H9 (cell line): Measurements from ENCODE around the gene LONP2. TPM values are rescaled to one million over a fixed set of nuclear protein-coding genes. Genes with fewer than 3 reads are reported as not detected.
A peak's percentile ranks its signal among the peaks of the same experiment; 100 is the strongest.

Source experiments
- DNase-seq: peaks from one replicate; pipeline ENCODE4 v3.0.0-alpha.2; 2017
- H2AFZ ChIP-seq: one replicate; pipeline ENCODE4 v1.6.1; 2013; ENCODE audit warnings: mild to moderate bottlenecking, low read length, control low read depth, moderate library complexity
- H2AK5ac ChIP-seq: 2 replicates; pipeline ENCODE4 v1.6.1; 2013; ENCODE audit warnings: low read length, control low read depth, mixed read lengths; ENCODE audit not compliant: insufficient read length
- H2BK120ac ChIP-seq: one replicate; pipeline ENCODE4 v1.6.1; 2013; ENCODE audit warnings: low read depth, mild to moderate bottlenecking, low read length, control low read depth, inconsistent platforms; ENCODE audit not compliant: poor library complexity, severe bottlenecking
- H2BK12ac ChIP-seq: 2 replicates; pipeline ENCODE4 v1.6.1; 2013; ENCODE audit warnings: low read length, control low read depth, mixed read lengths, low read depth; ENCODE audit not compliant: insufficient read length
- H2BK15ac ChIP-seq: 2 replicates; pipeline ENCODE4 v1.6.1; 2013; ENCODE audit warnings: low read depth, low read length, control low read depth
- H2BK20ac ChIP-seq: one replicate; pipeline ENCODE4 v1.6.1; 2013; ENCODE audit warnings: low read depth, mild to moderate bottlenecking, low read length, control low read depth, inconsistent platforms; ENCODE audit not compliant: poor library complexity, severe bottlenecking
- H2BK5ac ChIP-seq: 2 replicates; pipeline ENCODE4 v1.6.1; 2013; ENCODE audit warnings: low read length, control low read depth, mixed read lengths; ENCODE audit not compliant: insufficient read length
- H3K14ac ChIP-seq: 2 replicates; pipeline ENCODE4 v1.6.1; 2013; ENCODE audit warnings: low read length, control low read depth; ENCODE audit not compliant: insufficient read depth
- H3K18ac ChIP-seq: 2 replicates; pipeline ENCODE4 v1.6.1; 2013; ENCODE audit warnings: low read depth, mild to moderate bottlenecking, mixed read lengths, low read length, control low read depth; ENCODE audit not compliant: insufficient read length
- H3K23ac ChIP-seq: 2 replicates; pipeline ENCODE4 v1.6.1; 2013; ENCODE audit warnings: low read length, control low read depth, mixed read lengths, low read depth; ENCODE audit not compliant: insufficient read length
- H3K23me2 ChIP-seq: 2 replicates; pipeline ENCODE4 v1.6.1; 2013; ENCODE audit warnings: low read depth, mild to moderate bottlenecking, mixed read lengths, low read length, control low read depth; ENCODE audit not compliant: insufficient read length, poor library complexity, severe bottlenecking
- H3K27ac ChIP-seq: 2 replicates; pipeline ENCODE4 v1.5.1; 2013; ENCODE audit warnings: low read length, control low read depth, mixed read lengths, low read depth; ENCODE audit not compliant: insufficient read length
- H3K27me3 ChIP-seq: 2 replicates; pipeline ENCODE4 v1.6.1; 2013; ENCODE audit warnings: low read length, control low read depth, inconsistent platforms; ENCODE audit not compliant: insufficient read depth
- H3K4ac ChIP-seq: 2 replicates; pipeline ENCODE4 v1.6.1; 2013; ENCODE audit warnings: low read depth, mild to moderate bottlenecking, control low read depth, inconsistent platforms, low read length, moderate library complexity
- H3K4me1 ChIP-seq: 2 replicates; pipeline ENCODE4 v1.6.1; 2013; ENCODE audit warnings: low read length, control low read depth, inconsistent platforms; ENCODE audit not compliant: insufficient read depth
- H3K4me2 ChIP-seq: 2 replicates; pipeline ENCODE4 v1.6.1; 2013; ENCODE audit warnings: low read length, control low read depth, mixed read lengths; ENCODE audit not compliant: insufficient read length, insufficient read depth
- H3K56ac ChIP-seq: 2 replicates; pipeline ENCODE4 v1.6.1; 2013; ENCODE audit warnings: low read depth, mild to moderate bottlenecking, mixed read lengths, low read length, control low read depth; ENCODE audit not compliant: insufficient read length
- H3K79me1 ChIP-seq: 2 replicates; pipeline ENCODE4 v1.6.1; 2013; ENCODE audit warnings: low read depth, mild to moderate bottlenecking, moderate library complexity, low read length, control low read depth, inconsistent platforms; ENCODE audit not compliant: insufficient read depth, poor library complexity, severe bottlenecking
- H3K79me2 ChIP-seq: 2 replicates; pipeline ENCODE4 v1.6.1; 2013; ENCODE audit warnings: low read length, control low read depth, inconsistent platforms; ENCODE audit not compliant: insufficient read depth
- H3K9ac ChIP-seq: 2 replicates; pipeline ENCODE4 v1.6.1; 2013; ENCODE audit warnings: low read length, control low read depth, mixed read lengths; ENCODE audit not compliant: insufficient read length; ENCODE audit errors: extremely low read depth
- H3K9me3 ChIP-seq: one replicate; pipeline ENCODE4 v1.6.1; 2013; ENCODE audit warnings: low read depth, low read length, inconsistent platforms; ENCODE audit not compliant: control insufficient read depth
- H3T11ph ChIP-seq: one replicate; pipeline ENCODE4 v1.6.1; 2013; ENCODE audit warnings: mild to moderate bottlenecking, low read length, control low read depth, inconsistent platforms
- H4K20me1 ChIP-seq: one replicate; pipeline ENCODE4 v1.6.1; 2013; ENCODE audit not compliant: control insufficient read depth, insufficient read length, insufficient read depth
- H4K5ac ChIP-seq: 2 replicates; pipeline ENCODE4 v1.6.1; 2013; ENCODE audit warnings: low read depth, mild to moderate bottlenecking, mixed read lengths, low read length, control low read depth; ENCODE audit not compliant: insufficient read length
- H4K8ac ChIP-seq: replicated peaks from 2 replicates; pipeline ENCODE4 v1.6.1; 2013; ENCODE audit warnings: low read length, control low read depth, mixed read lengths, low read depth; ENCODE audit not compliant: insufficient read length
- H4K91ac ChIP-seq: 2 replicates; pipeline ENCODE4 v1.6.1; 2013; ENCODE audit warnings: low read depth, mild to moderate bottlenecking, moderate library complexity, mixed read lengths, low read length, control low read depth; ENCODE audit not compliant: insufficient read length
- H3K27ac Mint-ChIP-seq, 3 experiments: 2 replicates in 2 of 3; 3 replicates in 1 of 3; pipeline ENCODE4 v1.8.0; 2020 to 2021; ENCODE audit warnings: mixed read lengths in 3 of 3, mild to moderate bottlenecking in 1 of 3, moderate library complexity in 1 of 3
- H3K27me3 Mint-ChIP-seq: 2 replicates; pipeline ENCODE4 v1.8.0; 2021; ENCODE audit warnings: low read depth, mild to moderate bottlenecking, moderate library complexity, mixed read lengths
- H3K36me3 Mint-ChIP-seq, 3 experiments: 2 replicates in 2 of 3; 3 replicates in 1 of 3; pipeline ENCODE4 v1.8.0; 2020 to 2021; ENCODE audit warnings: low read depth in 3 of 3, mixed read lengths in 3 of 3; ENCODE audit not compliant: insufficient read depth in 1 of 3
- H3K4me1 Mint-ChIP-seq, 2 experiments: 2 replicates each; pipeline ENCODE4 v1.8.0; 2020; ENCODE audit warnings: mixed read lengths in 2 of 2
- H3K4me3 Mint-ChIP-seq, 2 experiments: 2 replicates in 1 of 2; 3 replicates in 1 of 2; pipeline ENCODE4 v1.8.0; 2020 to 2021; ENCODE audit warnings: mild to moderate bottlenecking in 2 of 2, mixed read lengths in 2 of 2, moderate library complexity in 1 of 2
- H3K9me3 Mint-ChIP-seq, 2 experiments: 2 replicates in 1 of 2; 3 replicates in 1 of 2; pipeline ENCODE4 v1.8.0; 2020; ENCODE audit warnings: mild to moderate bottlenecking in 2 of 2, mixed read lengths in 2 of 2, moderate library complexity in 1 of 2
- CTCF ChIP-seq: fragments of 200-600 bp; sonication (generic); conservative IDR thresholded peaks from 3 replicates; pipeline ENCODE4 v1.8.0; 2021; ENCODE audit warnings: antibody characterized with exemption, mild to moderate bottlenecking
- WGBS: extraction: QIAGEN DNeasy Blood & Tissue Kit; methylation state at CpG from one replicate; pipeline ENCODE4 v1.1.7; 2013; ENCODE audit warnings: missing lambda C conversion rate, low lambda C conversion rate, mixed read lengths; ENCODE audit not compliant: insufficient read length; ENCODE audit errors: extremely low coverage; 5-methylcytosine and 5-hydroxymethylcytosine counted together
- total RNA-seq: library from RNA; stranded (reverse); gene quantifications from 2 replicates; pipeline ENCODE4 v1.2.1, GENCODE V29; 2021

LONP2 gene
- total RNA-seq, 1 experiment from 2014 or later, result 27.8 TPM

GRCh38 chr16:48272837-48273421 is 28.8 kb downstream of the LONP2 start:
- no peaks in the 10 kb centered on the region for H3K27me3 Mint-ChIP-seq
- H4K5ac ChIP-seq, result no peak overlapping the region
- H3K27me3 ChIP-seq, result no peaks in the 10 kb centered on the region
- no peaks in the 10 kb centered on the region for H4K20me1 ChIP-seq
- no peak overlapping the region for H2AK5ac ChIP-seq
- H3K56ac ChIP-seq, result no peak overlapping the region
- H3K27ac Mint-ChIP-seq, result 0 out of 7 replicates have a peak overlapping the region, but pooled peaks of 1 of the 3 experiments have one; percentile 59
- TF ChIP-seq CTCF, result no peak
- H3K4me1 ChIP-seq, result no peaks in the 10 kb centered on the region
- no peak overlapping the region for H3K14ac ChIP-seq
- no peak overlapping the region for H2BK15ac ChIP-seq
- no peak overlapping the region for H2BK20ac ChIP-seq
- no peaks in the 10 kb centered on the region for H3K79me1 ChIP-seq
- peaks cover 3 to 6% of the 10 kb centered on the region in 2 experiments; a peak in 3 of 4 replicates for H3K4me1 Mint-ChIP-seq
- H4K91ac ChIP-seq, result no peak overlapping the region
- H2BK12ac ChIP-seq, result no peak overlapping the region
- H3K36me3 Mint-ChIP-seq, result peaks cover 0 to 14% (median 9%) of the 10 kb centered on the region in 3 experiments; a peak in 4 of 7 replicates
- H3T11ph ChIP-seq, result no peak overlapping the region
- no peak overlapping the region for H3K9ac ChIP-seq
- no peak overlapping the region for H2BK5ac ChIP-seq
- no peak for DNase-seq
- H3K4me2 ChIP-seq, result no peak overlapping the region
- H3K23ac ChIP-seq, result no peak overlapping the region
- H3K23me2 ChIP-seq, result no peaks in the 10 kb centered on the region
- no peak overlapping the region for H3K4me3 Mint-ChIP-seq
- WGBS, result 100% methylated on average over 1 of the region's 8 CpGs
- H3K9me3 Mint-ChIP-seq, result no peaks in the 10 kb centered on the region
- H4K8ac ChIP-seq, result no peak overlapping the region
- H2AFZ ChIP-seq, result no peak overlapping the region
- no peak overlapping the region for H3K4ac ChIP-seq
- H3K79me2 ChIP-seq, result no peaks in the 10 kb centered on the region
- no peaks in the 10 kb centered on the region for H3K9me3 ChIP-seq
- no peak overlapping the region for H3K27ac ChIP-seq
- no peak overlapping the region for H3K18ac ChIP-seq
- H2BK120ac ChIP-seq, result no peak overlapping the region
